Measurements from ENCODE around the gene NACC2. TPM values are rescaled to one million over a fixed set of nuclear protein-coding genes. Genes with fewer than 3 reads are reported as not detected.

NACC2 gene
- total and polyA plus RNA-seq, 9 of the 15 experiments (the other 6 are each of a cell fraction or from before 2014, with no cell fraction given), result 0.70 to 25.1 (median 5.6) TPM

- TF ChIP-seq JUN (IDR thresholded peaks at IDR 0.05; ENCODE audit: borderline replicate concordance, low read depth, low read length), result 0 out of 2 replicates have a peak, but pooled peaks have one; percentile 36
- TF ChIP-seq JUN (CRISPR knock-in tag; IDR thresholded peaks at IDR 0.05; ENCODE audit: borderline replicate concordance), result no peak
- no peak for TF ChIP-seq MCM3 (IDR thresholded peaks at IDR 0.05)
- TF ChIP-seq SETDB1 (IDR thresholded peaks at IDR 0.05; ENCODE audit: low read length), result no peak
- TF ChIP-seq MXI1 (IDR thresholded peaks at IDR 0.05; ENCODE audit: low read depth, low read length), result 0 out of 2 replicates have a peak, but pooled peaks have one; percentile 26
- TF ChIP-seq FOXA3 (CRISPR knock-in tag; conservative IDR thresholded peaks at IDR 0.05 in 1 of 2, IDR thresholded peaks at IDR 0.05 in 1 of 2), result peak in 1 of 2 experiments; percentile 69; a peak in 1 of 4 replicates
- TF ChIP-seq AFF1 (IDR thresholded peaks at IDR 0.05; ENCODE audit: low read depth in 1 of 2, partially characterized antibody in 2 of 2), result no peak
- TF ChIP-seq HMG20B (CRISPR knock-in tag; IDR thresholded peaks at IDR 0.05), result peak; percentile 82; the same call in 1 of the 2 replicates
- TF ChIP-seq ZNF407 (IDR thresholded peaks at IDR 0.05; ENCODE audit: low read depth), result no peak; the same call in 1 of the 2 replicates
- TF ChIP-seq KDM1A (IDR thresholded peaks at IDR 0.05), result peak; percentile 98 to 99
- peak; percentile 95 for TF ChIP-seq CBFA2T3 (IDR thresholded peaks at IDR 0.05)
- TF ChIP-seq, protein P1, sequence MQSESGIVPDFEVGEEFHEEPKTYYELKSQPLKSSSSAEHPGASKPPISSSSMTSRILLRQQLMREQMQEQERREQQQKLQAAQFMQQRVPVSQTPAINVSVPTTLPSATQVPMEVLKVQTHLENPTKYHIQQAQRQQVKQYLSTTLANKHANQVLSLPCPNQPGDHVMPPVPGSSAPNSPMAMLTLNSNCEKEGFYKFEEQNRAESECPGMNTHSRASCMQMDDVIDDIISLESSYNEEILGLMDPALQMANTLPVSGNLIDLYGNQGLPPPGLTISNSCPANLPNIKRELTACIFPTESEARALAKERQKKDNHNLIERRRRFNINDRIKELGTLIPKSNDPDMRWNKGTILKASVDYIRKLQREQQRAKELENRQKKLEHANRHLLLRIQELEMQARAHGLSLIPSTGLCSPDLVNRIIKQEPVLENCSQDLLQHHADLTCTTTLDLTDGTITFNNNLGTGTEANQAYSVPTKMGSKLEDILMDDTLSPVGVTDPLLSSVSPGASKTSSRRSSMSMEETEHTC (IDR thresholded peaks at IDR 0.05), result no peak
- TF ChIP-seq NUFIP1 (IDR thresholded peaks at IDR 0.05; ENCODE audit: partially characterized antibody), result no peak
Measured at GRCh38 chr9:135992486-135993408, 102.3 kb downstream of the NACC2 start (continued).

Measured in K562 (cell line).